ENCODE measurements around the gene KLHL3.
A peak's percentile ranks its signal among the peaks of the same experiment; 100 is the strongest.

Gene KLHL3

DNA sequence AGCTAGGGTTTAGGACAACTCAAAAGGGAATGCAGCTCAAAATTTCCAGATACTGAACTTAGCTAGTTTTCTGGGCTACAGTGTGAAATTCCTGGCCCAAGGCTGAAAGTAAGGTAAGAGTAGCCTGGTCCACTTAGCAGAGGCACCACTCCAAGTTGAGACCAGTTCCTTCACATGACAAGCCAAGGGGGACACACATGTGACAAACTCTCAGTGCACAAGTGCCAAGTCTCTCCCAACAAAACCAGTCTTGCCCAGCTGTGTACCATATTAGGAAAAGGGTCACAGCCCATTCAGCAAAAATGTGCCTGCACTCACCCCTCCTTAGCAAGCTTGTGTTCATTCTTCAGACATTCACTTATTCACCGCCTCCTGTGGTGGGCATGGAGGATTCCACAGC is 27.8 kb downstream of the KLHL3 start:
- no peak for DNase-seq

DNA sequence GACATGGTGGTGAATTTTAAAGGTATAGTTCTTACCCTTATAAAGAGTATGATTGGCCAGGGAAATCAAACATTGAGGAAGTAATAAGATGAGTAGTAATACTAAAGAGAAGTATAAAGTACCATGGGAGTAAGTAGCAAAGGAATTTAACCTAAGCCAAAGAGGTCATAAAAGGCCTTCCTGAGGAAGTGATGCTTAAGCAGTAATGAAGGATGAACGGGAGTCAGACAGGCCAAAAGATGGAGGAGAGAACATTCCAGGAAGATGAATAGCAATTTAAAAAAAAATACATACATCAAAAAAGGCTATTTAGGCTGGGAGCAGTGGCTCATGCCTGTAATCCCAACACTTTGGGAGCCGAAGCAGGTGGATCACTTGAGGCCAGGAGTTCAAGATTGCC is 29.0 kb downstream of the KLHL3 start:
- no peak for DNase-seq

DNA sequence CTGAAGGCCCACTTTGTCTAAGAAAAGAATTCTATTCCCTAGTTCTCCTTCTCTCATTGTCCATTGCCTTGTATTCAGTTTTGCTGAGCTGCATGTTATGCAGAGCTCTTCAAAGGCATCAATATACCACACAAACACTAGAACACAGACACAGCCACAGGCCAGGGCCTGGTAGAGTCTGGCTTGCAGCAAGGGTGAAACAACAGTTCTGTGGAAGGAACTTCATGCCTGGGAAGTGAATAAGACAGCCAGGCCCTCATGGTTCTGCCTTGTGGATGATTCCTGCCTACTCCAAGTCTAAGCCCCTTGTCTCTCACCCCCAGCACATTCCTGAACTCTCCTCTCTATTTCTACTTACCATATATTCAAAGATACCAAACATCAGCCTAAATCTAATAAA is 30.8 kb downstream of the KLHL3 start:
- no peak for DNase-seq

GRCh38 chr5:137703565-137703964 is 32.3 kb downstream of the KLHL3 start:
- DNase-seq, result no peak

GRCh38 chr5:137700282-137700680 is 35.6 kb downstream of the KLHL3 start:
- DNase-seq, result no peak

DNA sequence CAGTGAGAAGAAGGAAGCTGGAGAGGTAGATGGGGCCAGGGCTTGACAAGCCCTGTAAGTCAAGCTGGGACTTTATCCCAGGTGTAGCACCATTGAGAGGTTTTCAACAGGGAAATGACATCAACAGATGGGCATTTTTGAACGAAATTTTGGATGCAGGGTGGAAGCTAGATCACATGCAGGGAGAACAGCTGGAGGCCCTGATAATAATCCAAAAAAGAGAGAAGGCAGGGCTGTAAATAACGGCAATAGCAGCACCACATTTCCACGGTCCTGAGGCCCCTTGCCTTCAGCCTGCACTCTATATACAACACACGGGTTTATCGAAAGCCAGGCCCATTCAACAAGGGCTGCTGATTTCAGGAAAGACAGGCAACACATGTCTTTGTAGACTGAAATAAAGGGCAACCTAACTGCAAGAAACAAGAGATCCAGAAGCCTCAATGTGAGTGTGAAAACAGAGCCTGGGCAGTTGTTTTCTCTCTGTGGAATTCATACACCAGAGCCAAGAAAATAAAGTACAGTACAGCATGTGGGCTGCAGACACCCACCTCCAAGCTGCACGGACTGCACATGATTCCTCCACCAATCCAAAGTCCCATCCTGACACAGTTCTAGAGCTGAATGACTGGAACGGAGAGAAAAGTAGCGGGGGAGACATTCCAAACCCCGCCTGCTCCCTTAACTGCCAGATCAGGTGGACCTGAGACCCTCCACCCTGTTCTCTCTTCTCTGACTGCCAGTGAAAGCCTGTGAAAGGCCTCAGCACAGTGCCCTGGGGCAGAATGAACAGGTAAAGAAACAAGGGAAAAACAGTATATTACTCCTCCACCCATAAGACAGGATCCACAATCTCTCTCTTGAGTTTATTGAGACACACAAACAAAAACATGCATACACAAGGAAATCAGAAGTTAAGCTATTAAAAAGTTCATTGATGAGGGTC is 36.3 kb downstream of the KLHL3 start:
- no peak for DNase-seq

GRCh38 chr5:137696481-137696880 is 39.4 kb downstream of the KLHL3 start:
- DNase-seq, result peak; percentile 51 to 54

DNA sequence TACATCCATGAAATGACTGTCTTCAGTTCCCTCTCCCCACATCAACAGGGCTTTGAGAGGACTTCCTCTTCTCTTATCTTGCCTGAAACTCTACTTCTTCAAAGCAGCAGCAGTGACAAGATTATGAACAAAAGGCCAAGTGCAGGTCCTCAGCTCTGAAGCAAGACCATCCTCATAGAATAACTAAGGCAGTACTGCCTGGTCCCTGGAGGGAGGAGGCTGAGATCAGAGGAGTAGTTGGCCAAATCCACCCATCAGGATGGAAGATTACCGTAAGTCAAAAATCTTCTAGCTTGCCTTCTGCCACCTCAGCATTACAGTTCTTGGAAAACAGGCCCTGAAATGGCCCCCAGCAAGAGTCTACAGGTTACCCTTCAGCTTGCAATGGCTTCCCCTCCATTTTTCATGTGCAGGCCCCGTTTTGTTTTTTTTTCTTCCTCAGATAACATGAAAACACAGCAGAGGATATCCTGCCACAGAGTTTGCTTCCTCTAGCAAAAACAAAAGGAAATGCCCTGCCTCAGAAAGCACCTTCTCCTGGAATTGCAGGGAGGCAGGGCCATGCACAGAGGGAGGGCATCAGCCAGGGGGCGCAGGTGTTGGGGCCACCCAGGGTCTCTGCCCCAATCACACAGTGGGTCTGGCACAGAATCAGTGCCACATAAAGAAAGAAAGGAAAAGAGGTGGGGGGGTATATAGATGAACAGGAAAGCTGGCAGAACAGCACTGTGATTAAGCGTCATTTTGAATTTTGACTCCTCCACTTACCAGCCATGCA is 40.0 kb downstream of the KLHL3 start:
- DNase-seq, result no peak

DNA sequence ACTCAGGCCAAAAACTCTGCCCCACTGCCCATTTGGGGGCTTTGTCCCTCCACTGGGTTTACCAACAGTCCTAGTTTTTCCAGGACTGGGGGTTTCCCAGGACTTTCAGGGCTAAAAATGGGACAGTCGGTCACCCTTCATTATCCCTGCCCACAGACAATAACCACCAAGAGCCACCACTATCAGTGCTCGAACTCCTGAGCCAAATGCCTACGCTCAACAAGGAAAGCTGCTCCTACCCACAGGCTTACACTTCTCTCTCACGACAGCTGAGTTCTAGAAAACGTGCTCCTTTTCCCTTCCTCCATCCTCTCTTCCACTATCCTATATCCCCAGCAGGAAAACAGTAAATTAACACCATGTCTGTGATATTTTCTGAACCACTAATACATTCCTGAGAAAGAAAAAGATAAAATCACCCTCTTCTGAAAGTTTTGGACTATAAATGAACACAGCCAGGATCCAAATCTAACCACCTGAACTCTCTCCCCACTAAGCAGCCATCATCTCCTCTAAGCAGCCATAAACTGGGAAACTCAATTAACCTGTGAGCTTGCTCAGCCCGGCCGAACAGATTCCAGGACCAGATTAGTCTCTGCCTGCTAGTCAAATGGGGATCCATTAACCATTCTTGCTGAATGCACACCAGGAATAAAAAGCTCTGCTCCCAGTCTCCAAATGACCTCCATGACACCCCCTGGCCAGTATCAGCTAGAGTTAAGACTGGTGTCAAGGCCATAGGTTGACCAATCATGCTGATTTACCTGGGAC is 41.8 kb downstream of the KLHL3 start:
- DNase-seq, result no peak

DNA sequence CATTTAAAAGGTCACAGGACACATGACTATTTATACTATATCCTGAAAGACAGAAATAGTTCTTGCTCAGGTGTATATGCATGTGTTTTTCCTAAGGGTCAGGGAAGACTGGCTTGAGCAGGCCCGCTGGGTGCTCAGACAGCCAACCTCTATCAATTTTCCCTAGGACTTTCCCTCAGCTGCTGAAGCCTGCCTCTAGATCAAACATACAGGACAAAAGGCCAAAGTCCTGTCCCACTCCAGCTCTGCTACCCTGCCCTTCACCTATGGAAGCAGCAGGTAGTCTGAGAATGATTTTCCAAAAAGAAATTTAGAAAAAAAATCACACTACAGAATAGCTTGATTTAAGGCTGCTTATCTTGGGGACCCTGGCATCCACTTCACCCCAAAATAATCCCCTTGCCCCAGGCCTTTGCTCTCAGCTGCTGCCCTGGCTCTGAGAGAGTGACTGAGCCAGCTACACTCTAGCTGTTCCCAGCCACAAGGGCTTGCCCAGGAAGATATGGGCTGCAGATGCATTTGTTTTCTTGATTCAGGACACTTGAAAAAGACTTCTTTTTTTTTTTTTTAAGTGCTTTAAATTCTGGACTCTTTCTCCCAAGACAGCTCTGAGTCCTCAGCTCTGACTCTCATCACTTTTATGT is 42.5 kb downstream of the KLHL3 start:
- DNase-seq, result no peak

- no peak for DNase-seq
Measured at GRCh38 chr5:137689306-137689705, 46.6 kb downstream of the KLHL3 start.

- no peak for DNase-seq
Measured at GRCh38 chr5:137688210-137688840, 47.6 kb downstream of the KLHL3 start.

GRCh38 chr5:137684761-137685160 is 51.1 kb downstream of the KLHL3 start:
- no peak for DNase-seq

- DNase-seq, result no peak
Measured at GRCh38 chr5:137681191-137681590, 54.7 kb downstream of the KLHL3 start.

DNA sequence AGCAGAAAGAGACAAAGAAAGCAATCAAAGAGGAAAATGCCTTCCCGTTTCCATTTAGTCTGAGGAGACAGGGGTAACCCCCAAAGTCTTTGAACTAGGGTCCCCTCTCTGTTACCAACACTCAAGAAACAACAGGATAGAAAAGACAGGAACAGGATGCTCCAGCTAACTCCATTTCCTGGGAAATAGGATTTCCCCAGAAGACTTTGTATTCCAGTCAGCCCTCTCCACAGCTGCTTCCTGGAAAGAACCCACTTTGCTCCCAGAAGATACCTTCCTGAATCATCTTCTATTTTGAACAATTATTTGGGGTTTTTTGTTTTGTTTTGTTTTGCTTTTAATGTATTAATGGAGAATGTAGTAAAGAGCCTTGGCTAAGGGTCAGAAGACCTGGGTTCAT is 56.0 kb downstream of the KLHL3 start:
- no peak for DNase-seq

GRCh38 chr5:137679195-137679594 is 56.7 kb downstream of the KLHL3 start:
- no peak for DNase-seq

DNA sequence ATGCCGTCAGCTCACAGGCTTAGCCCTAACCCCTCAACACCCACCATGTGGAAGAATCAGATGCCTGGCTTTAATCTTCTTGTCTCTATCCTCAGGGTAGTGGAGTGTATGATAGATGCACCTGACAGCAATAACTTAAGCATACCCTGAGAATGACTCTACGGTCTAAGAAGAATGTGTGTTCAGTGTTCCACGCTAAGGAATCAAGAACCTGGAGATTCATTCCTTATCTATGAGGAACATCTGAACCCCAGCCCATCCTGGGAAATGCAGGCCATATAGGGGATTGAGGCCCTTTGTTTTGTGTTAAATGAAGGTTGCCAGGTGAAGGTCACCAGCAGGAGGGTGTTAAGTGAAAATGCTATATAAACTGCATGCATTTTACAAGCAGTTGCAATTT is 63.0 kb downstream of the KLHL3 start:
- no peak for DNase-seq

- no peak for DNase-seq
Measured at GRCh38 chr5:137672001-137672400, 63.9 kb downstream of the KLHL3 start.

GRCh38 chr5:137669811-137670210 is 66.1 kb downstream of the KLHL3 start:
- no peak for DNase-seq

GRCh38 chr5:137668637-137669036 is 67.3 kb downstream of the KLHL3 start:
- DNase-seq, result no peak

GRCh38 chr5:137667341-137667740 is 68.5 kb downstream of the KLHL3 start:
- DNase-seq, result no peak

DNA sequence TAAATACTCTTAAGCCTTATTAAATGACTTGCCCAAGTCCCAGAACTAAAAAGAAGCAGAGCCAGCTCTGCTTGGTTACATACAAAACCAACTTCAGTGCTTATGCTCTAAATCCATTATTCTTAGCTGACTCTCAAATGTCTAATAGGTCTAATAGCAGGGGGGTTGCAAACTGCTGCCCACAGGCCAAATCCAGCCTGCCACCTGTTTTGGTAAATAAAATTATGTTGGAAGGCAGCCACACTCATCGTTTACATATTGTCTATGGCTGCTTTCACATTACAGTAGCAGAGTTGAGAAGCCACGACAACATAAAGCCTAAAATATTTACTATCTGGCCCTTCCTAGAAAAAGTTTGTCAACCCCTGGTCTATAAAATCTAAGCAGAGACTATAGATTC is 69.0 kb downstream of the KLHL3 start:
- no peak for DNase-seq
